Aorta (tissue), 5 donors: ENCODE measurements around the gene SELENBP1. TPM values are rescaled to one million over a fixed set of nuclear protein-coding genes. Genes with fewer than 3 reads are reported as not detected.
A peak's percentile ranks its signal among the peaks of the same experiment; 100 is the strongest.

ENCODE experiments used
- ATAC-seq: fragments of 200-7000 bp; cut with Tn5 transposase; one replicate; pipeline ENCODE4 v1.9.1; 2022; ENCODE audit warnings: moderate library complexity; ENCODE audit not compliant: low FRiP score
- DNase-seq, 2 donors: peaks; one replicate each; pipeline ENCODE4 v3.0.0-alpha.2; 2020
- H3K27ac ChIP-seq, 2 donors: one replicate each; pipeline ENCODE4 v1.5.1; 2013; ENCODE audit warnings: low read length in 2 of 2, mild to moderate bottlenecking in 2 of 2, moderate library complexity in 2 of 2, control low read depth in 1 of 2, inconsistent platforms in 1 of 2, low read depth in 1 of 2
- H3K27me3 ChIP-seq, 2 donors: one replicate each; pipeline ENCODE4 v1.6.1; 2013; ENCODE audit warnings: control low read depth in 1 of 2, low read length in 1 of 2, mild to moderate bottlenecking in 1 of 2, moderate library complexity in 1 of 2; ENCODE audit not compliant: insufficient read depth in 2 of 2, control insufficient read depth in 1 of 2
- H3K36me3 ChIP-seq, 2 donors: one replicate each; pipeline ENCODE4 v1.6.1; 2013; ENCODE audit warnings: control low read depth in 1 of 2, low read length in 1 of 2, mild to moderate bottlenecking in 1 of 2; ENCODE audit not compliant: insufficient read depth in 2 of 2, control insufficient read depth in 1 of 2
- H3K4me1 ChIP-seq, 2 donors: one replicate each; pipeline ENCODE4 v1.6.1; 2013; ENCODE audit warnings: low read length in 2 of 2, control low read depth in 1 of 2, mild to moderate bottlenecking in 1 of 2, moderate library complexity in 1 of 2; ENCODE audit not compliant: insufficient read depth in 2 of 2, control insufficient read depth in 1 of 2
- H3K4me3 ChIP-seq, 2 donors: one replicate each; pipeline ENCODE4 v1.5.1; 2013; ENCODE audit warnings: low read length in 2 of 2, control low read depth in 1 of 2, mild to moderate bottlenecking in 1 of 2
- H3K9me3 ChIP-seq: one replicate; pipeline ENCODE4 v1.6.1; 2013; ENCODE audit warnings: mild to moderate bottlenecking, low read length; ENCODE audit not compliant: control insufficient read depth
- whole genome bisulfite sequencing, 2 donors: extraction: QIAGEN DNeasy Blood & Tissue Kit; methylation state at CpG; one replicate each; pipeline ENCODE4 v1.1.7; 2013; 5-methylcytosine and 5-hydroxymethylcytosine counted together
- intact Hi-C, 2 donors: fragments of 100-400 bp; cut with DNase I; formaldehyde crosslinking; loops; one replicate each; pipeline versions ENCODE4 v1.14.2 to v1.15.0; 2022
- polyA plus RNA-seq, 2 donors: library from polyadenylated mRNA; stranded (reverse); fragments of 200-250 nt; gene quantifications; one replicate each; pipeline ENCODE4 v1.2.3, GENCODE V29; 2013
- total RNA-seq, 2 donors: library from RNA; stranded (reverse); fragmentation: NEBNext Ultra II Directional; extraction: Animal tissue kit (Norgen Biotek cat#: 25700); gene quantifications; one replicate each; pipeline ENCODE4 v1.2.1, GENCODE V29; 2021
- donor health status: healthy with polysubstance abuse.
- donor health status: Bipolar disorder and iron deficiency.
- donor health status: DM: no; HTN: no; CAD: no.
- donor health status: DM: no; HTN: no; CAD: no.
- donor health status: DM: yes; HTN: yes; CAD: no.

SELENBP1 gene
- total and polyA plus RNA-seq, 4 donors = 24.5 to 171 (median 57.3) TPM

DNA sequence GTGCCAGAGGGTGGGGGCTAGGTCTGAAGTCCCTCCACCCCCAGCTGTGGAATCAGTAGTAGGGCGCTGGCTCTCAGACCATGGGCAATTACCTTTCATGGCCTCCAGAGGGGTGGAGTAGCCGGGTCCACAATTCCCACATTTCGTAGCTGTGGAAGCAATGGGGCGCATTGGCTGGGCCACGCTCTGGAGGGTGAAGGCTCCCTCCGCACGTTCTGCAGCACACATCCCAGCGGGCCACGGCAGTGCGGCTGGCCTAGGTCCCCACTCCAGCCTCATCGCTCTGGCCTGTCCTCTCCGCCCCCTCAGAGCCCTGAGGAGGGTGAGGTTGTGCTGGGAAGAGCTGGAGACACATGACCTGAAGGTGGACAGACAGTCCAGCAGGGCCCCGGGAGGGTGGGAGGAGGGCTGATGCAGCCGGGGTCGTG, 2.9 kb downstream of the SELENBP1 start:
- no peaks in the 10 kb centered on the region for H3K4me1 ChIP-seq
- 80 to 81% methylated on average over 15 of the region's 15 CpGs for WGBS, 2 donors

DNA sequence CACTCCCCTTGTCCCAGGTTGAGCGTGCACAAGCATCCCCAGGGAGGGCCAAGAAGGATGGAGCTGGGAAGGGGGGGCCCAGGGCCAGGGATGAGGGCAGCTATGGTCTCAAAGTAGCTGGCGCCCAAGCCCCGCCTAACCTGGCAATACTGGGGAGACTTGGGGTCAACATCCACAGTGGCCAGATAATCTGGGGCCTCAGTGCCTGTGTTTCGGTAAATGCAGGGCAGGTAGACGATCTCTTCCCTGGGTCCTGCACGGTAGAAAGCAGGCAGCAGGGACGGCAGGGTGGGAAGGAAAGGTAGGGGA, 3.2 kb downstream of the SELENBP1 start:
- ATAC-seq (no peak), DNase-seq (peak in 1 of 2 donors; percentile 55)
- intact Hi-C loops = no loop called here
- no peaks in the 10 kb centered on the region for H3K36me3 ChIP-seq
- no peak overlapping the region for H3K4me3 ChIP-seq
- no peaks in the 10 kb centered on the region for H3K9me3 ChIP-seq
- no peak overlapping the region for H3K27ac ChIP-seq
- no peaks in the 10 kb centered on the region for H3K4me1 ChIP-seq
- no peaks in the 10 kb centered on the region for H3K27me3 ChIP-seq
- 92% methylated on average over 7 of the region's 7 CpGs for WGBS, 2 donors

More for the DNA sequence above, 2.9 kb downstream of the SELENBP1 start:
- no peak for ATAC-seq
- intact Hi-C loops = no loop called here
- Histone ChIP-seq H3K36me3 (no peaks in the 10 kb centered on the region), H3K27me3 (no peaks in the 10 kb centered on the region), H3K27ac (no peak overlapping the region), H3K4me3 (no peak overlapping the region), H3K9me3 (no peaks in the 10 kb centered on the region)
- peak in 1 of 2 donors; percentile 66 for DNase-seq

DNA sequence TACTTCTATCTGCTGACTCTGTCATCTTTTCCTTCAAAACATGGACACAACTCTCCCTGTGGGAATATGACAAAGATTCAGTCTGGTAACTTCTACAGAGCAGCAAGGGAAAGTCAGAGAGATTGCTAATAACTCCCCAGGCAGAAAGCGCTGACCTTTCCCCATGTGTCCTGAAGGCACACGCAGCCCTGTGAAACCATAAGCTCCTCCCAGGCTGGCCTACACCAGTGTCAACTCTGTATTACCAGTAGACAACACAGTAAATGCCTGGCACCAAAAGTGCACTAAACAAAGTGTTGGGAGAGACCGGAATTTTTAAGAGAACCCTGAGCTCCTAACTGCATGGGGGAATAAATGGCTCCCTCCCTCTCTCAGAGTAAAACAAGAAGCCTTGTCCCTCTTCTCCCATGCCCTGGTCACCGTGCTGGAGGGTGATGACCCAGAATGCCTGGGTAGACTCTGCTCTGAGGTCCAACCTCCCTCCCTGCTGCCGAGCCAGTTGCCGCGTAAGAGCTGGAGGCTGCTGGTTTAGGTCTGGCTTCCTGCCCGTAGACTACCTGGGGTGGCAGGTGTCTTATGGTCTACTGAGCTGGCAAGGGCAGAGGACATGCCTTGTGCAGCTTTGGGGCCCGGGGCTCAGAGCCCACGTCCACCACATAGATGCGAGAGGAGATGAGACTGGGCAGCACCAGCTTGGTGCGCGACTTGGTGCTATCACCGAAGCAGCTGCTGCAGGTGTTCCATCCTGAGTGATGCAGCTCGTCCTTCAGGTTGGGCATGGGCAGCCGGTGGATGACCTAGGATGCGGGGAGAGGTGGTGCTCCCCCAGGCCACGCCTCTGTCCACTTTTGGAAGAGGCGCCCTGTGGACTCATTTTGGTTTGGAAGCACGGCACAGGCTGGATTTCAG, 3.9 kb downstream of the SELENBP1 start:
- H3K4me3 ChIP-seq = no peak overlapping the region
- H3K36me3 ChIP-seq = no peaks in the 10 kb centered on the region
- H3K9me3 ChIP-seq = no peaks in the 10 kb centered on the region
- H3K27ac ChIP-seq = no peak overlapping the region
- DNase-seq (peak in 1 of 2 donors; percentile 51), ATAC-seq (no peak)
- no peaks in the 10 kb centered on the region for H3K4me1 ChIP-seq
- intact Hi-C loops = no loop called here
- WGBS, 2 donors = 90% methylated on average over 20 of the region's 20 CpGs
- H3K27me3 ChIP-seq = no peaks in the 10 kb centered on the region

DNA sequence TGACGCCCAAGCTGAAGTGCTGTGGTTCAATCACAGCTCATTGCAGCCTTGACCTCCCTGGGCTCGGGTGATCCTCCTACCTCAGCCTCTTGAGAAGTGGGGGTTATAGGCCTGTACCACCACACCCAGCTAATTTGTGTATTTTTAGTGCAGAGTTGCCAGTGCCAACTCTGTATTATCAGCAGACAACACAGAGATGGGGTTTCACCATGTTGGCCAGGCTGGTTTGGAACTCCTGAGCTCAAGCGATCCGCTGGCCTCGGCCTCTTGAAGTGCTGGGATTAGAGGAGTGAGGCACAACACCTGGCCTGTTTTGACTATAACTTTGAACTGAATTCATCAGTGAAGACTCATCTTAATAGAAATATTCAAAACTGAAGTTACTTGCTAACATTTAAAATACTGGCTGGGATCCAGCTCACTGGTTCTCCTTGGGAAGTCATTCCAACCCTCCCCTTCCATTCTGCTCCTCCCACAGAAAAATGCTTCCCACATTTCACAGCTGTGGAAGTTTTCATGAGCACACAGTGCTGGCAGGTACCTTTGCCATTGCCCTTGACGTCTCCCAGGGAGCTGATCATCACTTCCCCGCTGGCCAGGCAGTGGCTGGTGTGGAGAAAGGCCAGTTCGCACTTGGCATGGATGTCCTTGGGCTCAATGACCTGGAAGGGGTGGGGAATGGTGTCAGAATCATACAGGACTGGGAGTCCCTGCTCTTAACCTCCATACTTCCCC, 4.7 kb downstream of the SELENBP1 start:
- H3K36me3 ChIP-seq = no peaks in the 10 kb centered on the region
- no peaks in the 10 kb centered on the region for H3K9me3 ChIP-seq
- DNase-seq = no peak
- intact Hi-C loops = no loop called here
- no peaks in the 10 kb centered on the region for H3K4me1 ChIP-seq
- H3K4me3 ChIP-seq = no peak overlapping the region
- no peaks in the 10 kb centered on the region for H3K27me3 ChIP-seq
- ATAC-seq = no peak
- 81% methylated on average over 8 of the region's 8 CpGs for WGBS, 2 donors
- no peak overlapping the region for H3K27ac ChIP-seq

DNA sequence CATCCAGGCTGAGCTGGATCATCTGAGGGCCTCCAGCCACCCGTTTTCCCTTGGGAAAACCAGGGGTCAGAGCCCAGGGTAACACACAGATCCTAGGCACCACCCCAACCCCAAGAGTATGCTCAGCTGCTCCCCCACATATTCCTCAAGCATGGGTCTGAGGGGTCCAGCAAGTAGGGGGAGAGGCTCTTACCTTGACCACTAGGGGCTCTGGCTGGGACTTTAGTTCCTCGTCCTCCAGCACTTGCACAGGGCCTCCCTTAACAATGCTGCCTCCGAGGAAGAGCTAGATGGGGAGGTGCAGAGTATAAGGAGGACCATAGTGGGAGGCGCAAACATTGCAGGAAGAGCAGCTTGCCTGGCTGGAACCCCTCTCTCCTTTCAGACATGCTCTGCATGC, 7.5 kb downstream of the SELENBP1 start:
- intact Hi-C loops = no loop called here
- no peaks in the 10 kb centered on the region for H3K36me3 ChIP-seq
- peak in 1 of 2 donors; percentile 19 for DNase-seq
- H3K27ac ChIP-seq = no peak overlapping the region
- H3K4me3 ChIP-seq = no peak overlapping the region
- no peaks in the 10 kb centered on the region for H3K4me1 ChIP-seq
- no peaks in the 10 kb centered on the region for H3K27me3 ChIP-seq
- 83 to 88% methylated on average over 4 of the region's 4 CpGs for WGBS, 2 donors
- no peak for ATAC-seq
- no peaks in the 10 kb centered on the region for H3K9me3 ChIP-seq

DNA sequence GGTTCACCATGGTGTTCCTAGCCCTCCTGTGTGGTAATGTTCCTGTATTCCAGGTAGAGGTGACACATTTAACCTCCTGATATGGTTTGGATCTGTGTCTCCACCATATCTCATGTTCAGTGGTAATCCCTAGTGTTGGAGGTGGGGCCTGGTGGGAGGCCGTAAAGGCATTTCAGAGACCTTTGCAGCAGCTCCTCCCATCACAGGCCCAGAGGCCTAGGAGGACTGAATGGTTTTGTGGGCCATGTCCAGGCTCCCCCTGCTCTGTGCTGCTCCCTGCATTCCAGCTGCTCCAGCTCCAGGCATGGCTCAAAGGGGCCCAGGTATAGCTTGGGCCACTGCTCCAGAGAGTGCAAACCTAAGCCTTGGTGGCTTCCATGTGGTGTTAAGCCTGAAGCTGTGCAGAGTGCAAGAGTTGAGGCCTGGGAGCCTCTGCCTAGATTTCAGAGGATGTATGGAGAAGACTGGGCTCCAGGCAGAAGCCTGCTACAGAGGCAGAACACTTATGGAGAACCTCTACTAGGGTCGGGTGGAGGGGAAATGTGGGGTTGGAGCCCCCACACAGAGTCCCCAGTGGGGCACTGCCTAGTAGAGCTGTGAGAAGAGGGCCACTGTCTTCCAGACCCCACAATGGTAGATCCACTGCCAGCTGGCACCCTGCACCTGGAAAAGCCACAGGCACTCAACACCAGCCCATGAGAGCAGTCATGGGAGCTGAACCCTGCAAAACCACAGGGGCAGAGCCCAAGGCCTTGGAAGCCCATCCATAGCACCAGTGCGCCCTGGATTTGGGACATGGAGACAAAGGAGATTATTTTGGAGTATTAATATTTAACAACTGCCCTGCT, 10.0 kb downstream of the SELENBP1 start:
- Histone ChIP-seq H3K27ac (no peak overlapping the region), H3K36me3 (no peaks in the 10 kb centered on the region), H3K27me3 (no peaks in the 10 kb centered on the region), H3K9me3 (no peaks in the 10 kb centered on the region), H3K4me3 (no peak overlapping the region), H3K4me1 (no peaks in the 10 kb centered on the region)
- 96 to 98% methylated on average over 3 of the region's 3 CpGs for WGBS, 2 donors
- peak in 1 of 2 donors; percentile 58 for DNase-seq
- intact Hi-C loops = no loop called here
- ATAC-seq = no peak

DNA sequence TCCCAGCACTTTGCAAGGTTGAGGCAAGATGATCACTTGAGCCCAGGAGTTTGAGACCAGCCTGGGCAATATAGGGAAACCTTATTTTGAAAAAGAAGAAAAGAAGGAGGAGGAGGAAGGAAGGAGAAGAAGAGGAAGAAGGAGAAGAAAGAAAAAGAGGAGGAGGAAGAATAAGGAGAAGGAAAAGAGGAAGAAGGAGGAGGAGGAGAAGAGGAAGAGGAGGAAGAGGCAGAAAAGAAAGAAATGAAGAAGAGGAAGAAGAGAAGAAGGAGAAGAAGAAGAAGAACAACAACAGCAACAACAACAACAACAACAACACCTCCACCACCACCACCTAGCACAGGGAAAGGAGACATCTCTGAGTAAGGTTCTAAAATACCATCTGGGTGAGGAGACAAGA, 10.6 kb downstream of the SELENBP1 start:
- no peaks in the 10 kb centered on the region for H3K9me3 ChIP-seq
- ATAC-seq = no peak
- no peaks in the 10 kb centered on the region for H3K36me3 ChIP-seq
- no peaks in the 10 kb centered on the region for H3K4me1 ChIP-seq
- DNase-seq = no peak
- no peak overlapping the region for H3K27ac ChIP-seq
- H3K27me3 ChIP-seq = no peaks in the 10 kb centered on the region
- no peak overlapping the region for H3K4me3 ChIP-seq
- intact Hi-C loops = no loop called here

DNA sequence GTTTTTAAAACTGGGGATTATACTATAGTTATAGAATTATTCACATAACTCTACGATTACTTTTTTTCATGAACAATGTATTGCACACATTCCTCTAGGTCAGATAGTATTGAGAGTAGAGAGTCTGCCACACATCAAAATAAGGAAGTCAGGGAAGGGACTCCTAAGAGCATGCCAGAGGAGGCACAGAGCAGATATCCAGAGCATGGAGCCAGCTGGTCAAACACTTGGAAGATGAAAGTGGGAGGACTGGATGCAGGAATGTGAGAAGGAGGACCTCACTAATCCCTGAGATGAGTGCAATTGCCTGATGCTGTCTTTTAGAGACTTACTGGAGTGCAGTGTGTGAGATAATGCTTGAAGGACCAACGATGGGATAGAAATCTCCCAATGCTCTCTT, 15.8 kb downstream of the SELENBP1 start:
- H3K36me3 ChIP-seq = no peaks in the 10 kb centered on the region
- no peaks in the 10 kb centered on the region for H3K4me1 ChIP-seq
- H3K27me3 ChIP-seq = no peaks in the 10 kb centered on the region
- 50 to 55% methylated on average over 2 of the region's 2 CpGs for WGBS, 2 donors
- H3K9me3 ChIP-seq = no peaks in the 10 kb centered on the region
- intact Hi-C loops = no loop called here
- no peak overlapping the region for H3K27ac ChIP-seq
- ATAC-seq = no peak
- no peak overlapping the region for H3K4me3 ChIP-seq
- DNase-seq = no peak
